GM19395 (cell line): ENCODE results near the gene MFAP4.

Experiments used
- ATAC-seq: cut with Tn5 transposase; IDR thresholded peaks from one replicate; pipeline ENCODE4 v1.9.1; 2021; ENCODE audit warnings: mild to moderate bottlenecking, moderate library complexity; ENCODE audit not compliant: unreplicated experiment

Gene MFAP4

GRCh38 chr17:19387921-19388521 lies 1.0 kb upstream of the MFAP4 start:
- no peak for ATAC-seq

- ATAC-seq: no peak
Observed at GRCh38 chr17:19386051-19386929, 700 bp downstream of the MFAP4 start.

- no peak for ATAC-seq
Observed at GRCh38 chr17:19385521-19385983, 1.4 kb downstream of the MFAP4 start.

- no peak for ATAC-seq
Observed at GRCh38 chr17:19384723-19385391, 2.1 kb downstream of the MFAP4 start.

GRCh38 chr17:19383681-19384470 lies 3.1 kb downstream of the MFAP4 start:
- ATAC-seq: no peak

GRCh38 chr17:19382531-19383444 lies 4.2 kb downstream of the MFAP4 start:
- no peak for ATAC-seq

- no peak for ATAC-seq
Observed at GRCh38 chr17:19381741-19382444, 5.1 kb downstream of the MFAP4 start.

GRCh38 chr17:19381361-19381740 lies 5.6 kb downstream of the MFAP4 start:
- ATAC-seq: no peak

GRCh38 chr17:19380481-19381301 lies 6.3 kb downstream of the MFAP4 start:
- ATAC-seq: no peak

GRCh38 chr17:19379361-19380065 lies 7.5 kb downstream of the MFAP4 start:
- no peak for ATAC-seq

- peak; percentile 9 for ATAC-seq
Observed at GRCh38 chr17:19378416-19379360, 8.3 kb downstream of the MFAP4 start, which contains the start of gene MAPK7. TSS of gene MAPK7 (plus strand) at chr17:19378498. CDS start at chr17:19378901, 403 bp downstream.

- ATAC-seq: peak; percentile 90
Observed at GRCh38 chr17:19377602-19378415, 9.2 kb downstream of the MFAP4 start.

GRCh38 chr17:19376811-19377210 lies 10.2 kb downstream of the MFAP4 start:
- ATAC-seq: no peak

- no peak for ATAC-seq
Observed at GRCh38 chr17:19375732-19376131, 11.3 kb downstream of the MFAP4 start.

GRCh38 chr17:19374136-19374535 lies 12.9 kb downstream of the MFAP4 start:
- no peak for ATAC-seq
